ENCODE data around the gene BRSK2. TPM values are rescaled to one million over a fixed set of nuclear protein-coding genes. Genes with fewer than 3 reads are reported as not detected.

The BRSK2 gene
- polyA plus RNA-seq, 1 of the 3 experiments (the other 2 are of a cell fraction): 0.64 TPM

DNA sequence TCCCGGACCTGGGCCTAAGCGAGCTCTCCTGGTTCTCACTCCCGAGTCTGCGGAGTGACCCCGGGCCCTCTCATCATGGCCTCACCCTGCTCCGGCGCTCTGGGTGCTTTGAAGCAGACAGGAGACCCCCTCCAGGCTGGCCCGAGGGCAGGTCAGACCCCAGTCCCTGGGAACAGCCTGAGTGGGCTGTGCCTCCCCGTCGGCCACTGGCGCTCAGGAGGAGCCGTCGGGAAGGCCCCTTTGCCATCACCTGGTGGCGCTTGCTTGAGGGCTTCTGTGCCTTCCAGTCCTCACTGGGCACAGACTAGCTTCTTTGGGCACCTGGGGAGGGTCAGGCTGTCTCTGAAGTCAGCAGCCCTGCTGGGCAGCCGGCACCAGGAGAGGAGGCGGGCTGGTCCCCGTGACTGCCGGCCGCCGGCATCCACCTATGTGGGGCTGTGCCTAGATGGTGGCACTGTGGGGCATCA, 6.7 kb downstream of the BRSK2 start:
- Histone ChIP-seq H3K79me2 (ENCODE audit: insufficient read depth) (no peaks in the 10 kb centered on the region), H3F3A (replicated peaks; ENCODE audit: insufficient read depth) (no peaks in the 10 kb centered on the region), H3K27me3 (ENCODE audit: insufficient read depth) (peaks cover 13% of the 10 kb centered on the region; the same call in 1 of the 2 replicates), H4K20me1 (ENCODE audit: insufficient read depth) (no peaks in the 10 kb centered on the region), H3K4me2 (no peak overlapping the region), H3K4me1 (ENCODE audit: control insufficient read depth in 1 of 2, insufficient read depth in 2 of 2, low read depth in 1 of 2, low read length in 1 of 2) (peaks cover 0 to 82% of the 10 kb centered on the region in 2 experiments; a peak in 1 of 4 replicates), H3K27ac (ENCODE audit: low read depth in 2 of 2, low read length in 1 of 2) (no peak overlapping the region), H3K4me3 (ENCODE audit: low read depth in 2 of 2, low read length in 1 of 2) (no peak overlapping the region), H3K9ac (no peak overlapping the region), H3K36me3 (replicated peaks in 1 of 2; ENCODE audit: control insufficient read depth in 1 of 2, insufficient read depth in 2 of 2, low read length in 1 of 2) (no peaks in the 10 kb centered on the region), H3K9me2 (no peaks in the 10 kb centered on the region), H3K9me3 (no peaks in the 10 kb centered on the region), H2AFZ (ENCODE audit: low read depth) (no peak overlapping the region)
- ChIA-PET POLR2A (no interaction called here), CTCF (no interaction called here)
- TF ChIP-seq, protein P1, sequence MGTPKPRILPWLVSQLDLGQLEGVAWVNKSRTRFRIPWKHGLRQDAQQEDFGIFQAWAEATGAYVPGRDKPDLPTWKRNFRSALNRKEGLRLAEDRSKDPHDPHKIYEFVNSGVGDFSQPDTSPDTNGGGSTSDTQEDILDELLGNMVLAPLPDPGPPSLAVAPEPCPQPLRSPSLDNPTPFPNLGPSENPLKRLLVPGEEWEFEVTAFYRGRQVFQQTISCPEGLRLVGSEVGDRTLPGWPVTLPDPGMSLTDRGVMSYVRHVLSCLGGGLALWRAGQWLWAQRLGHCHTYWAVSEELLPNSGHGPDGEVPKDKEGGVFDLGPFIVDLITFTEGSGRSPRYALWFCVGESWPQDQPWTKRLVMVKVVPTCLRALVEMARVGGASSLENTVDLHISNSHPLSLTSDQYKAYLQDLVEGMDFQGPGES (IDR thresholded peaks at IDR 0.05; ENCODE audit: low read depth, low read length): no peak
- TF ChIP-seq EZH2phosphoT487 (IDR thresholded peaks at IDR 0.05; ENCODE audit: borderline replicate concordance, low read depth): no peak
- TF ChIP-seq, protein P2, sequence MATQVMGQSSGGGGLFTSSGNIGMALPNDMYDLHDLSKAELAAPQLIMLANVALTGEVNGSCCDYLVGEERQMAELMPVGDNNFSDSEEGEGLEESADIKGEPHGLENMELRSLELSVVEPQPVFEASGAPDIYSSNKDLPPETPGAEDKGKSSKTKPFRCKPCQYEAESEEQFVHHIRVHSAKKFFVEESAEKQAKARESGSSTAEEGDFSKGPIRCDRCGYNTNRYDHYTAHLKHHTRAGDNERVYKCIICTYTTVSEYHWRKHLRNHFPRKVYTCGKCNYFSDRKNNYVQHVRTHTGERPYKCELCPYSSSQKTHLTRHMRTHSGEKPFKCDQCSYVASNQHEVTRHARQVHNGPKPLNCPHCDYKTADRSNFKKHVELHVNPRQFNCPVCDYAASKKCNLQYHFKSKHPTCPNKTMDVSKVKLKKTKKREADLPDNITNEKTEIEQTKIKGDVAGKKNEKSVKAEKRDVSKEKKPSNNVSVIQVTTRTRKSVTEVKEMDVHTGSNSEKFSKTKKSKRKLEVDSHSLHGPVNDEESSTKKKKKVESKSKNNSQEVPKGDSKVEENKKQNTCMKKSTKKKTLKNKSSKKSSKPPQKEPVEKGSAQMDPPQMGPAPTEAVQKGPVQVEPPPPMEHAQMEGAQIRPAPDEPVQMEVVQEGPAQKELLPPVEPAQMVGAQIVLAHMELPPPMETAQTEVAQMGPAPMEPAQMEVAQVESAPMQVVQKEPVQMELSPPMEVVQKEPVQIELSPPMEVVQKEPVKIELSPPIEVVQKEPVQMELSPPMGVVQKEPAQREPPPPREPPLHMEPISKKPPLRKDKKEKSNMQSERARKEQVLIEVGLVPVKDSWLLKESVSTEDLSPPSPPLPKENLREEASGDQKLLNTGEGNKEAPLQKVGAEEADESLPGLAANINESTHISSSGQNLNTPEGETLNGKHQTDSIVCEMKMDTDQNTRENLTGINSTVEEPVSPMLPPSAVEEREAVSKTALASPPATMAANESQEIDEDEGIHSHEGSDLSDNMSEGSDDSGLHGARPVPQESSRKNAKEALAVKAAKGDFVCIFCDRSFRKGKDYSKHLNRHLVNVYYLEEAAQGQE (IDR thresholded peaks at IDR 0.05; ENCODE audit: low read depth, low read length): no peak
- TF ChIP-seq, protein P3, sequence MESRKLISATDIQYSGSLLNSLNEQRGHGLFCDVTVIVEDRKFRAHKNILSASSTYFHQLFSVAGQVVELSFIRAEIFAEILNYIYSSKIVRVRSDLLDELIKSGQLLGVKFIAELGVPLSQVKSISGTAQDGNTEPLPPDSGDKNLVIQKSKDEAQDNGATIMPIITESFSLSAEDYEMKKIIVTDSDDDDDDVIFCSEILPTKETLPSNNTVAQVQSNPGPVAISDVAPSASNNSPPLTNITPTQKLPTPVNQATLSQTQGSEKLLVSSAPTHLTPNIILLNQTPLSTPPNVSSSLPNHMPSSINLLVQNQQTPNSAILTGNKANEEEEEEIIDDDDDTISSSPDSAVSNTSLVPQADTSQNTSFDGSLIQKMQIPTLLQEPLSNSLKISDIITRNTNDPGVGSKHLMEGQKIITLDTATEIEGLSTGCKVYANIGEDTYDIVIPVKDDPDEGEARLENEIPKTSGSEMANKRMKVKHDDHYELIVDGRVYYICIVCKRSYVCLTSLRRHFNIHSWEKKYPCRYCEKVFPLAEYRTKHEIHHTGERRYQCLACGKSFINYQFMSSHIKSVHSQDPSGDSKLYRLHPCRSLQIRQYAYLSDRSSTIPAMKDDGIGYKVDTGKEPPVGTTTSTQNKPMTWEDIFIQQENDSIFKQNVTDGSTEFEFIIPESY (IDR thresholded peaks at IDR 0.05; ENCODE audit: borderline replicate concordance, low read depth): no peak
- TF ChIP-seq SMC3 (IDR thresholded peaks at IDR 0.05; ENCODE audit: low read depth, low read length): no peak
- TF ChIP-seq GABPA (IDR thresholded peaks at IDR 0.05; ENCODE audit: low read depth): no peak
- no peak for TF ChIP-seq YY1 (IDR thresholded peaks at IDR 0.05; ENCODE audit: low read depth)
- TF ChIP-seq MEF2A (IDR thresholded peaks at IDR 0.05; ENCODE audit: borderline replicate concordance, low read depth): no peak
- no peak for TF ChIP-seq RFX5 (IDR thresholded peaks at IDR 0.05; ENCODE audit: low read length)
- no peak for TF ChIP-seq FOXJ3 (CRISPR knock-in tag; IDR thresholded peaks at IDR 0.05)
- TF ChIP-seq POLR2AphosphoS5 (IDR thresholded peaks at IDR 0.05; ENCODE audit: low read depth, low read length): no peak
- no peak for TF ChIP-seq SIN3A (IDR thresholded peaks at IDR 0.05; ENCODE audit: borderline replicate concordance, low read depth, low read length)
- TF ChIP-seq, protein P4, sequence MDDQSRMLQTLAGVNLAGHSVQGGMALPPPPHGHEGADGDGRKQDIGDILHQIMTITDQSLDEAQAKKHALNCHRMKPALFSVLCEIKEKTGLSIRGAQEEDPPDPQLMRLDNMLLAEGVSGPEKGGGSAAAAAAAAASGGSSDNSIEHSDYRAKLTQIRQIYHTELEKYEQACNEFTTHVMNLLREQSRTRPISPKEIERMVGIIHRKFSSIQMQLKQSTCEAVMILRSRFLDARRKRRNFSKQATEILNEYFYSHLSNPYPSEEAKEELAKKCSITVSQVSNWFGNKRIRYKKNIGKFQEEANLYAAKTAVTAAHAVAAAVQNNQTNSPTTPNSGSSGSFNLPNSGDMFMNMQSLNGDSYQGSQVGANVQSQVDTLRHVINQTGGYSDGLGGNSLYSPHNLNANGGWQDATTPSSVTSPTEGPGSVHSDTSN (IDR thresholded peaks at IDR 0.05): no peak
- no peak for TF ChIP-seq MXI1 (IDR thresholded peaks at IDR 0.05; ENCODE audit: low read depth, low read length)
- TF ChIP-seq NFIC (IDR thresholded peaks at IDR 0.05; ENCODE audit: borderline replicate concordance): no peak
- no peak for TF ChIP-seq JUND (IDR thresholded peaks at IDR 0.05)
- no peak for TF ChIP-seq MAX (IDR thresholded peaks at IDR 0.05; ENCODE audit: low read depth)
- TF ChIP-seq ELF1 (IDR thresholded peaks at IDR 0.05): no peak
- no peak for TF ChIP-seq RCOR1 (IDR thresholded peaks at IDR 0.05; ENCODE audit: low read length)
- no peak for TF ChIP-seq GATA2 (CRISPR knock-in tag; IDR thresholded peaks at IDR 0.05)
- 100% methylated on average over 5 of the region's 20 CpGs for WGBS (ENCODE audit: low lambda C conversion rate)
- DNase-seq: no peak
